Endothelial cell of umbilical vein (primary cell): Measurements from ENCODE around the gene GPR108. TPM values are rescaled to one million over a fixed set of nuclear protein-coding genes. Genes with fewer than 3 reads are reported as not detected.

ENCODE experiments used
- BruUV-seq: library from RNA; stranded (reverse); fragments of 400-500 nt; replicated peaks from 2 replicates; lab custom pipeline; 2021; lab: Mats Ljungman, UMichigan
- CTCF ChIA-PET: fragments of 300-600, 350-600 bp; sonication (Branson Sonifier 250); formaldehyde crosslinking; loops from one replicate; lab custom pipeline; 2021; ENCODE audit warnings: antibody characterized with exemption, inconsistent platforms; lab: Charles Lee
- POLR2A ChIA-PET: fragments of 300-600, 350-600 bp; sonication (Branson Sonifier 250); formaldehyde crosslinking; loops from one replicate; lab custom pipeline; 2021; ENCODE audit warnings: antibody characterized with exemption, inconsistent platforms; lab: Charles Lee
- DNase-seq: peaks from one replicate; pipeline ENCODE4 v3.0.0-alpha.2; 2011; ENCODE audit warnings: low read depth, low spot score
- FAIRE-seq: peaks from 2 replicates; lab custom pipeline; 2011; peaks lifted over from hg19 to GRCh38; lab: Jason Lieb, UNC
- H2AFZ ChIP-seq: 2 replicates; pipeline ENCODE4 v1.6.0; 2012; ENCODE audit warnings: low read depth, low read length, control low read depth, inconsistent platforms
- H3K27ac ChIP-seq: 2 replicates; pipeline ENCODE4 v1.5.1; 2011; ENCODE audit warnings: low read depth, mild to moderate bottlenecking, control low read depth, low read length, moderate library complexity; ENCODE audit not compliant: insufficient read depth
- H3K27me3 ChIP-seq, 2 experiments: 2 replicates each; pipeline versions ENCODE4 v1.6.0 to v1.6.1; 2011; ENCODE audit warnings: low read length in 2 of 2, mixed read lengths in 1 of 2; ENCODE audit not compliant: control insufficient read depth in 2 of 2, insufficient read depth in 2 of 2
- H3K36me3 ChIP-seq, 2 experiments: 2 replicates in 1 of 2; 3 replicates in 1 of 2; pipeline ENCODE4 v1.5.1; 2011; ENCODE audit warnings: low read length in 2 of 2, mild to moderate bottlenecking in 1 of 2, moderate library complexity in 1 of 2; ENCODE audit not compliant: control insufficient read depth in 2 of 2, insufficient read depth in 2 of 2; ENCODE audit errors: extremely low read depth in 1 of 2
- H3K4me1 ChIP-seq: 3 replicates; pipeline ENCODE4 v1.5.1; 2011; ENCODE audit warnings: mild to moderate bottlenecking, low read length; ENCODE audit not compliant: control insufficient read depth, insufficient read depth; ENCODE audit errors: extremely low read depth
- H3K4me2 ChIP-seq: 2 replicates; pipeline ENCODE4 v1.6.1; 2011; ENCODE audit warnings: low read length, control low read depth, mixed read lengths; ENCODE audit not compliant: insufficient read depth
- H3K4me3 ChIP-seq, 3 experiments: fragments of 200-600 bp in 1 of 3; sonication (generic), shearing (Covaris generic) in 1 of 3; replicated peaks in 1 of 3; 2 replicates each; pipeline ENCODE4 v1.5.1; 2011 to 2016; ENCODE audit warnings: control low read depth in 3 of 3, low read length in 3 of 3, mild to moderate bottlenecking in 2 of 3, inconsistent platforms in 1 of 3, low read depth in 1 of 3, moderate library complexity in 1 of 3; ENCODE audit not compliant: insufficient read depth in 1 of 3
- H3K79me2 ChIP-seq: 2 replicates; pipeline ENCODE4 v1.6.0; 2012; ENCODE audit warnings: low read length, inconsistent platforms; ENCODE audit not compliant: control insufficient read depth, insufficient read depth
- H3K9ac ChIP-seq: replicated peaks from 2 replicates; pipeline ENCODE3; 2011; ENCODE audit warnings: low read length, control low read depth; ENCODE audit not compliant: insufficient read depth; ENCODE audit errors: extremely low read depth
- H3K9me1 ChIP-seq: replicated peaks from 3 replicates; pipeline ENCODE4 v1.6.0; 2011; ENCODE audit warnings: mild to moderate bottlenecking, low read length; ENCODE audit not compliant: control insufficient read depth, insufficient read depth; ENCODE audit errors: extremely low read depth
- H3K9me3 ChIP-seq: replicated peaks from 2 replicates; pipeline ENCODE4 v1.5.1; 2012; ENCODE audit warnings: low read length, inconsistent platforms; ENCODE audit not compliant: control insufficient read depth, insufficient read depth
- H4K20me1 ChIP-seq: replicated peaks from 2 replicates; pipeline ENCODE3; 2011; ENCODE audit warnings: mild to moderate bottlenecking, low read length; ENCODE audit not compliant: control insufficient read depth, insufficient read depth; ENCODE audit errors: extremely low read depth
- EZH2 ChIP-seq: IDR thresholded peaks from 2 replicates; pipeline ENCODE4 v1.6.1; 2012; ENCODE audit warnings: borderline replicate concordance, low read depth, mild to moderate bottlenecking, moderate library complexity, low read length, inconsistent platforms; ENCODE audit not compliant: severe bottlenecking
- GATA2 ChIP-seq: IDR thresholded peaks from 2 replicates; pipeline ENCODE4 v1.7.0; 2011; ENCODE audit warnings: low read depth, mild to moderate bottlenecking, moderate library complexity, mixed read lengths, low read length; ENCODE audit not compliant: insufficient read length, insufficient read depth
- JUN ChIP-seq: IDR thresholded peaks from 2 replicates; pipeline ENCODE4 v1.6.1; 2011; ENCODE audit warnings: borderline replicate concordance, low read depth; ENCODE audit not compliant: insufficient read length, insufficient read depth
- MYC ChIP-seq: IDR thresholded peaks from one replicate; pipeline ENCODE4 v1.6.1; 2011; ENCODE audit warnings: mild to moderate bottlenecking, low read depth, low read length
- POLR2A ChIP-seq: IDR thresholded peaks from 2 replicates; pipeline ENCODE4 v1.6.1; 2012; ENCODE audit warnings: low read depth, mild to moderate bottlenecking, control low read depth, low read length
- POLR2AphosphoS5 ChIP-seq: IDR thresholded peaks from 2 replicates; pipeline ENCODE4 v1.6.1; 2012; ENCODE audit warnings: low read depth, mild to moderate bottlenecking, control low read depth, low read length, moderate library complexity; ENCODE audit not compliant: insufficient read depth
- dilution Hi-C: fragments of 300-500 bp; cut with MboI; formaldehyde crosslinking; loops from one replicate; pipeline ENCODE4 v1.15.0; 2019; ENCODE audit warnings: low sequenced_read_pairs; ENCODE audit not compliant: extremely low pct_ligation_motif_present
- intact Hi-C: fragments of 100-400 bp; cut with micrococcal nuclease; formaldehyde crosslinking; loops from one replicate; pipeline ENCODE4 v1.10.0; 2022
- polyA plus RNA-seq, 4 experiments: library from polyadenylated mRNA; depleted of rRNA in 3 of 4; stranded (reverse) in 3 of 4; unstranded in 1 of 4; fragments of >200 nt; gene quantifications; 2 replicates each; pipeline versions ENCODE4 v1.2.1 to v1.2.3, GENCODE V29; 2011 to 2012; ENCODE audit warnings: missing spikeins in 1 of 4
- total RNA-seq: library from RNA; stranded (reverse); gene quantifications from 2 replicates; pipeline ENCODE4 v1.2.3, GENCODE V29; 2021
- TF ChIP-seq, protein P1 (sequence below), 2 donors: IDR thresholded peaks; 1 replicate in 1 of 2; 2 replicates in 1 of 2; pipeline ENCODE4 v1.5.1; 2011; ENCODE audit warnings: low read length in 2 of 2, mild to moderate bottlenecking in 2 of 2, moderate library complexity in 2 of 2, control low read depth in 1 of 2, inconsistent platforms in 1 of 2, low read depth in 1 of 2; ENCODE audit not compliant: insufficient read depth in 1 of 2; ENCODE audit errors: extremely low read depth in 1 of 2

Gene GPR108
- total and polyA plus RNA-seq, 2 donors (not counting 3 experiments of a cell fraction or from before 2014, with no cell fraction given) = 68.5 to 80.2 TPM

DNA sequence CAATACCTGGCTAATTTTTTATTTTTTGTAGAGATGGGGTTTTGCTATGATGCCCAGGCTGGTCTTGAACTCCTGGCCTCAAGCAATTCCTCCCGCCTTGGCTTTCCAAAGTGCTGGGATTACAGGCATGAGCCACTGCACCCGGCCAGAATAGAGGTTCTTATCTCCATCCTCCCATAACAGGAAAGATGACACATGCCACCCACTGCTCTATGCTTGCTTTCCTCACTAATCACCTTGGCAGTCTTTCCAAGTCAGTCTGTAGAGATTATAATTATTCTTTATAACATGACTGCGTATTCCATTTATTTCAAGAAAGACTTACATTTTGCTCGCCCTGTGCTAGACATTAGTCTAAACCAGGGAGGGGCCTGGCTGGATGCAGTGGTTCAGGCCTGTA lies 41.8 kb upstream of the GPR108 start:
- CTCF ChIA-PET = interaction anchor here (1.9 kb wide), 1 partner anchor 21 kb away, joined by 6 read pairs; no protein-coding TSS in a partner anchor
- dilution Hi-C loops = no loop called here
- Histone ChIP-seq H3K79me2 (no peaks in the 10 kb centered on the region), H3K9ac (no peak overlapping the region), H2AFZ (no peak overlapping the region), H3K27me3 (no peaks in the 10 kb centered on the region), H3K9me3 (no peaks in the 10 kb centered on the region), H3K4me3 (no peak overlapping the region), H3K36me3 (no peaks in the 10 kb centered on the region), H3K9me1 (no peaks in the 10 kb centered on the region), H3K4me1 (no peaks in the 10 kb centered on the region), H3K27ac (no peak overlapping the region), H4K20me1 (no peaks in the 10 kb centered on the region), H3K4me2 (no peak overlapping the region)
- DNase-seq = no peak
- BruUV-seq = no TSS peak
- intact Hi-C loops = no loop called here
- TF ChIP-seq, protein P1, sequence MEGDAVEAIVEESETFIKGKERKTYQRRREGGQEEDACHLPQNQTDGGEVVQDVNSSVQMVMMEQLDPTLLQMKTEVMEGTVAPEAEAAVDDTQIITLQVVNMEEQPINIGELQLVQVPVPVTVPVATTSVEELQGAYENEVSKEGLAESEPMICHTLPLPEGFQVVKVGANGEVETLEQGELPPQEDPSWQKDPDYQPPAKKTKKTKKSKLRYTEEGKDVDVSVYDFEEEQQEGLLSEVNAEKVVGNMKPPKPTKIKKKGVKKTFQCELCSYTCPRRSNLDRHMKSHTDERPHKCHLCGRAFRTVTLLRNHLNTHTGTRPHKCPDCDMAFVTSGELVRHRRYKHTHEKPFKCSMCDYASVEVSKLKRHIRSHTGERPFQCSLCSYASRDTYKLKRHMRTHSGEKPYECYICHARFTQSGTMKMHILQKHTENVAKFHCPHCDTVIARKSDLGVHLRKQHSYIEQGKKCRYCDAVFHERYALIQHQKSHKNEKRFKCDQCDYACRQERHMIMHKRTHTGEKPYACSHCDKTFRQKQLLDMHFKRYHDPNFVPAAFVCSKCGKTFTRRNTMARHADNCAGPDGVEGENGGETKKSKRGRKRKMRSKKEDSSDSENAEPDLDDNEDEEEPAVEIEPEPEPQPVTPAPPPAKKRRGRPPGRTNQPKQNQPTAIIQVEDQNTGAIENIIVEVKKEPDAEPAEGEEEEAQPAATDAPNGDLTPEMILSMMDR (IDR thresholded peaks at IDR 0.05; ENCODE audit: extremely low read depth in 1 of 2, insufficient read depth in 1 of 2, low read depth in 1 of 2, low read length in 2 of 2) = no peak
- TF ChIP-seq POLR2AphosphoS5 = no peak
- POLR2A ChIA-PET = no interaction called here
- FAIRE-seq = no peak

DNA sequence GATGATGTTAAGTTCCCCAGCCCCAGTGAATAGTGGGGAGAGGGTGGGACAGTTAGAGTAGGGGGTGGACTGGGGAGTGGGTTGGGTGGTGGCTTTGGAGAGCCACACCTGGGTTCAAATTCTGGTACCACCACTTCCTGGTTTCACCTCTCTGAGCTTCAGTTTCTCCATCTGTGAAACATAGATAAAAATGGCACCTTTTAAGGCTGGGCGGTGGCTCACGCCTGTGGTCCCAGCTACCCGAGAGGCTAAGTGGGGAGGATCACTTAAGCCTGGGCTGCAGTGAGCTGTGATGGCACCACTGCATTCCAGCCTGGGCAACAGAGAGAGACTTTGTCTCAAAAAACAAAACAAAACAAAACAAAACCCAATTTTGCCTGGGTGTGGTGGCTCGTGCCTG lies 41.0 kb upstream of the GPR108 start:
- CTCF ChIA-PET = no interaction called here
- no peaks in the 10 kb centered on the region for H3K79me2 ChIP-seq
- no peaks in the 10 kb centered on the region for H3K4me1 ChIP-seq
- intact Hi-C loops = no loop called here
- dilution Hi-C loops = no loop called here
- no peak overlapping the region for H3K9ac ChIP-seq
- no peaks in the 10 kb centered on the region for H3K36me3 ChIP-seq
- DNase-seq = no peak
- no peak overlapping the region for H2AFZ ChIP-seq
- H3K9me1 ChIP-seq = no peaks in the 10 kb centered on the region
- TF ChIP-seq EZH2 (no peak), POLR2A (no peak), MYC (no peak), JUN (no peak), POLR2AphosphoS5 (no peak), GATA2 (no peak)
- TF ChIP-seq, protein P1 (IDR thresholded peaks at IDR 0.05; ENCODE audit: extremely low read depth in 1 of 2, insufficient read depth in 1 of 2, low read depth in 1 of 2, low read length in 2 of 2) = no peak
- H3K9me3 ChIP-seq = no peaks in the 10 kb centered on the region
- H3K4me3 ChIP-seq = no peak overlapping the region
- BruUV-seq = no TSS peak
- no peaks in the 10 kb centered on the region for H3K27me3 ChIP-seq
- H4K20me1 ChIP-seq = no peaks in the 10 kb centered on the region
- no peak overlapping the region for H3K27ac ChIP-seq
- no peak overlapping the region for H3K4me2 ChIP-seq
- no peak for FAIRE-seq
- POLR2A ChIA-PET = no interaction called here
